ENCODE results near the gene DOC2A.

Gene DOC2A

DNA sequence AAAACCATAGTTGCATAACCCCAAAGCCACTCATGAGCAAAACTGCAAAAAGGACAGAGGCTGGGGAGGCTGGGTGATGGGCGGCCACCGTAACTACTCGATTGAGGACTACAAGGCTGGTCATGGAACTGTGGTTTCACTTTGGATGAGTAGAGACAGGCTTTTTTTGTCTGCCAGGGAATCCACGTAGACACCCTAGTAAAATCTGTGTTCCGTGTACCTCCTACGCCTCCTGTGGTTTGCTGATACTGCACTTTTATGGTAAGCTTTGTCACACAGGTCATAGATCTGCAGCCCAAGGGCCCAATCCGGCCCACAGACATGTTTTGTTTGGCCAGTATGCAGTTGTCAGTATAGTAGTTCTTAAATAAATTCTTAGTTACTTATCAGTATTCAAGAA is 22.4 kb upstream of the DOC2A start:
- no peaks in the 10 kb centered on the region for H3K9me3 ChIP-seq (ENCODE audit: low read length)
- no peak overlapping the region for H3K4me3 ChIP-seq (ENCODE audit: low read length)
- peaks cover 17% of the 10 kb centered on the region for H3K4me1 ChIP-seq (ENCODE audit: insufficient read depth, low read length)
- H3K27me3 ChIP-seq (ENCODE audit: insufficient read depth, low read length), result peaks cover 7% of the 10 kb centered on the region
- no peak overlapping the region for H2AFZ ChIP-seq (ENCODE audit: low read depth, low read length)
- no peaks in the 10 kb centered on the region for H3K36me3 ChIP-seq (ENCODE audit: insufficient read depth, low read length)

DNA sequence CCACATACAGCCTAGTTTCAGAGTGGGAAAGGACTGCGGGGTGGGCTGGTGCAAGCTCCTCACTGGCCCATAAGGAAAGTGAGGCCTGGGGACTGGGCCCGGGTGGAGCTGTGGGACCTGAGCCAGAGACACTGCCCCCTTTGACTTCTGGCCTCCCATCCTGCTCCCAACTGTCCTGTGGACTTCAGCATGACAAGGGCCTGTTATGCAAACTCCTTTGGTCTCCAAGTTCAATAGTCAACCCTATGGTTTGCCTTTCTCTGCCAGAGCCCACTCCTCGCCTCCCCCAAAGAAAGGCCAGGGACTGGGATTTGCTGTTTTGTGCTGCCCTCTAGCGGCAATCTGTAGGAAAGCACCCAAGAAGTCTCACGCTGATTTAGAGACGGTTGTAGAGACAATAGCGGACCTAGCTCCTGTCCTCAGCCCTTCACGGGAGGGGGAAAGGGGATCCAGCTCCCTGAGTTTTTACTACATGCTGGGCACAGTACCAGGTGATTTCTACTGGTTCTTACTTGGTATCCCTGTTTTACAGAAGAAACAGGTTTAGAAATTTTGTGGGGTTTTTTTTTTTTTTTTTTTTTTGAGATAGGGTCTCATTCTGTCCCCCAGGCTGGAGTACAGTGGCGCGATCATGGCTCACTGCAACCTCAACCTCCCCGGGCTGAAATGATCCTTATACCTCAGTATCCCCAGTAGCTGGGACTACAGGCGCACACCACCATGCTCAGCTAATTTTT is 21.4 kb upstream of the DOC2A start:
- H3K4me3 ChIP-seq (ENCODE audit: low read length), result no peak overlapping the region
- no peaks in the 10 kb centered on the region for H3K9me3 ChIP-seq (ENCODE audit: low read length)
- H3K4me1 ChIP-seq (ENCODE audit: insufficient read depth, low read length), result peaks cover 17% of the 10 kb centered on the region
- no peak overlapping the region for H2AFZ ChIP-seq (ENCODE audit: low read depth, low read length)
- H3K36me3 ChIP-seq (ENCODE audit: insufficient read depth, low read length), result no peaks in the 10 kb centered on the region
- peaks cover 7% of the 10 kb centered on the region for H3K27me3 ChIP-seq (ENCODE audit: insufficient read depth, low read length)

DNA sequence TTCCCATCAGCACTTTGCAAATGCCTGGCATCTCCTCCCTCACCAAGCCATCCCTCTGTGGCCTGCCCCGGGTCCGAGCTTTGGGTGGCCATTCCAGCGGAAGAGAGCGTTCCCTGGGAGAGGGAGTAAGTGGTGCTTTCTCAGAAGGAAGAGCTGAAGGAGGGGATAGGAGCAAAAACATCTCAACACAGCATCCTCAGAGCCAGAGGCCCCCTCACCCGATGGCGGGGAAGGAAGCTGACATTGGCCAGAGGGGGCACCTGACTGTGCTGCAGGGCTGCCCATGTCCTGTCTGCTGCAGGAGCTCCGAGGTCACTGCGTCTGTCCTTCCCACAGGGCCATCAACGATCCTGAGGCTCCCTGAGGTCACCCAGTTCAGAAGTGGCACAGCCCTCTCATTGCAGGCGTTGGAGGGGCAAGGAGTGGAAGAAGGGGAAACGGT is 20.7 kb upstream of the DOC2A start:
- H3K4me3 ChIP-seq (ENCODE audit: low read length), result peak overlapping the region; percentile 42

GRCh38 chr16:30030841-30031413 is 20.1 kb upstream of the DOC2A start, which contains the start of gene TLCD3B:
Gene TLCD3B (minus strand): TSS chr16:30031271. CDS start chr16:30030527, 744 bp downstream.
- Histone ChIP-seq H2AFZ (ENCODE audit: low read depth, low read length) (peak within 1 kb of the TSS; percentile 35), H3K9me3 (ENCODE audit: low read length) (no peaks in the 10 kb centered on the region), H3K4me3 (ENCODE audit: low read length) (peak within 1 kb of the TSS; percentile 42), H3K27me3 (ENCODE audit: insufficient read depth, low read length) (peaks cover 7% of the 10 kb centered on the region), H3K36me3 (ENCODE audit: insufficient read depth, low read length) (no peaks in the 10 kb centered on the region), H3K4me1 (ENCODE audit: insufficient read depth, low read length) (peaks cover 17% of the 10 kb centered on the region)

More for the DNA sequence above, 20.7 kb upstream of the DOC2A start:
- Histone ChIP-seq H2AFZ (ENCODE audit: low read depth, low read length) (peak overlapping the region; percentile 35), H3K4me1 (ENCODE audit: insufficient read depth, low read length) (peaks cover 17% of the 10 kb centered on the region), H3K9me3 (ENCODE audit: low read length) (no peaks in the 10 kb centered on the region), H3K27me3 (ENCODE audit: insufficient read depth, low read length) (peaks cover 7% of the 10 kb centered on the region), H3K36me3 (ENCODE audit: insufficient read depth, low read length) (no peaks in the 10 kb centered on the region)

- H3K36me3 ChIP-seq (ENCODE audit: insufficient read depth, low read length), result no peaks in the 10 kb centered on the region
- H3K9me3 ChIP-seq (ENCODE audit: low read length), result no peaks in the 10 kb centered on the region
- H3K4me3 ChIP-seq (ENCODE audit: low read length), result peak overlapping the region; percentile 42
- H3K27me3 ChIP-seq (ENCODE audit: insufficient read depth, low read length), result peaks cover 12% of the 10 kb centered on the region
- peaks cover 17% of the 10 kb centered on the region for H3K4me1 ChIP-seq (ENCODE audit: insufficient read depth, low read length)
- H2AFZ ChIP-seq (ENCODE audit: low read depth, low read length), result peak overlapping the region; percentile 31
Observed at GRCh38 chr16:30030011-30030685, 19.3 kb upstream of the DOC2A start.

DNA sequence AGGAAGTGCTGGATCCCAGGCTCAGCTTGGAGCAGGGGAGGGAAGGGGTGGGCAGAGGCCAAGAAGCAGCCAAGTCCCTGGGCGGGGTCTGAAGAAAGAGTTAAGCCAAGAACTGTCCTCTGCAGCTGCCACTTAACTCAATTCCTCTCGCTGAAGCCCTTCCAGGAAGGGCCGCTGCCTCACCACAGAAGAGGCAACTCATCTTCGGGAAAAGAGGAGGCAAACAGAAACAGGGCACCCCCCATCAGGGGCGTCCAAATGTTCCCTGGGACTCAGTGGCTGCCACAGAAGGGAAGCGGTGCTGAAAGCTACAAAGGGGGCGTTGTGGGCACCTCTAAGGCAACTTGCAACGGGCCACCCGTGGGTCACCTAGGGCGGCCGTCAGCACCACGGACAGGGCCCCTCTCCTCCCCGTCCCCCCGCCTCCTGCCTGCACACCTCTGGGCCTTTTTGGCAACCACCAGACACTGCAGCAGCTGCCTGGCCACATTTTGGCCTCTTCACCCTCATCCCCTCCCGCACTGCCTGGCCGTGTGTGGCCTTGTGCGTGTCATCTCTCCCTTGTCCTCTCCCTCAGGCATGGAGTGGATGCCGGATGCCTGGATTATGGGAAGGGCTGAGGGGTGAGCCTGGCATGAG is 17.7 kb upstream of the DOC2A start:
- Histone ChIP-seq H3K4me1 (ENCODE audit: insufficient read depth, low read length) (peaks cover 17% of the 10 kb centered on the region), H3K36me3 (ENCODE audit: insufficient read depth, low read length) (no peaks in the 10 kb centered on the region), H3K9me3 (ENCODE audit: low read length) (no peaks in the 10 kb centered on the region), H3K27me3 (ENCODE audit: insufficient read depth, low read length) (peaks cover 12% of the 10 kb centered on the region), H2AFZ (ENCODE audit: low read depth, low read length) (no peak overlapping the region), H3K4me3 (ENCODE audit: low read length) (no peak overlapping the region)

DNA sequence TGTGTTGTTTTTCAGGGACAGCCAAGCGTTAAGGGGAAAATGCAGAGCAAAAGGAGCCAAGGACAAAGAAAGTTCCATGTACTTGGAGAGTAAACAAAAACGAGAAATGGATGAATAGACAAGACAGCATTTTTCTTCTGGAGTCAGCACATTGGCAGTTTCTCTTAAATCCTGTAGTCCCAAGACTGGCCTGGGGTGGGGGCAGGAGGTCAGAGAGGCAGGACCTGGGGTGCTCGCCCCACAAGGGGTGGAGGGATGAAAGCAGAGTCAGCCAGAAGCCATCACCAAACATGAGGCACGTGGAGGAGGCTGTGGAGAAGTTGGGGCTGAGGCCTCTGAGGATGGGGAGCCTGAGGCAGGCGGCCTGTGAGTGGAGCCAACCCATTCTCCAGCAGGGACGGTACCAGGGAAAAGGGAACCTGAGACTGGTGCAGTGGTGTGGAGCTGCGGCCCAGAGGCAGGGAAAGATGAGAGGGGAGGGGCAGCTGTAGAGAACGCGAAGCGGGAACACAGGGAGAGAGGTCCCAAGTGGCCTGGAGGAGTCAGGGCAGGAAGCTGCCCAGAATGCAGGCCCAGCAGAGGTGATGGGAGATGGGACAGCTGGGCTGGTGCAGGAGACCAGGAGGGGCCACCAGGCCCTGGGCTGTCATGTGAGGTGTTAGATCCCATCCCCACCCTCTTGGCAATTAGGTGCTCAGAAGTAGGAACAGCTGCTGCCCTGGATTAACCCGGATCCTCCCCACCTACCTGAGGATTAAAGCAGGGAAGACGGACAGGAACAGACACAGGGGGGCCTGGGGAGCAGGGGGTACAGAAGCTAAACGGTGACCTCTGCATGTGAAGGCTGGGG is 17.0 kb upstream of the DOC2A start:
- Histone ChIP-seq H3K4me3 (ENCODE audit: low read length) (no peak overlapping the region), H3K4me1 (ENCODE audit: insufficient read depth, low read length) (peaks cover 17% of the 10 kb centered on the region), H2AFZ (ENCODE audit: low read depth, low read length) (no peak overlapping the region), H3K9me3 (ENCODE audit: low read length) (no peaks in the 10 kb centered on the region), H3K27me3 (ENCODE audit: insufficient read depth, low read length) (peaks cover 12% of the 10 kb centered on the region), H3K36me3 (ENCODE audit: insufficient read depth, low read length) (no peaks in the 10 kb centered on the region)

DNA sequence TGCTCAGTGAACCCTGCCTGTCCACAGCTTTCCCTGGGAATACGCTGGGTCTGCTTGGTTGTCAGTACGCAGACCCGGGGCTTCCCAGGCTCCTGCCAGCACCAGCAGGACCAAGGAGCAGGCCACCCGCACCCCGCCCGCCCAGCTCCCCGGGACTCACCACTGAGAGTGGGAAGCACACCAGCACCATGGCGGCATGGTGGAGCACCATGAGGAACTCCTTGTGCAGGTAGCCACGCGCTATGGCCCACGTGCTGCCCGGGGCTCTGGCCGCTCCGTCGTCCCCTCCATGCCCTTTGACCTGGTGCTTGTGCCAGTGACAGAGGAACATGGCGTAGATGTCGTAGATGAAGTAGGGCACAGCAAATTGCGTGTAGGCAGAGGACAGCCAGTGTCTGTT is 15.6 kb upstream of the DOC2A start:
- no peak overlapping the region for H3K4me3 ChIP-seq (ENCODE audit: low read length)
- H3K9me3 ChIP-seq (ENCODE audit: low read length), result no peaks in the 10 kb centered on the region
- peaks cover 8% of the 10 kb centered on the region for H3K4me1 ChIP-seq (ENCODE audit: insufficient read depth, low read length)
- no peak overlapping the region for H2AFZ ChIP-seq (ENCODE audit: low read depth, low read length)
- H3K27me3 ChIP-seq (ENCODE audit: insufficient read depth, low read length), result peaks cover 9% of the 10 kb centered on the region
- H3K36me3 ChIP-seq (ENCODE audit: insufficient read depth, low read length), result no peaks in the 10 kb centered on the region

GRCh38 chr16:30025574-30025973 is 14.7 kb upstream of the DOC2A start:
- Histone ChIP-seq H3K4me3 (ENCODE audit: low read length) (no peak overlapping the region), H2AFZ (ENCODE audit: low read depth, low read length) (no peak overlapping the region), H3K36me3 (ENCODE audit: insufficient read depth, low read length) (no peaks in the 10 kb centered on the region), H3K4me1 (ENCODE audit: insufficient read depth, low read length) (peaks cover 3% of the 10 kb centered on the region), H3K27me3 (ENCODE audit: insufficient read depth, low read length) (peaks cover 8% of the 10 kb centered on the region), H3K9me3 (ENCODE audit: low read length) (no peaks in the 10 kb centered on the region)

DNA sequence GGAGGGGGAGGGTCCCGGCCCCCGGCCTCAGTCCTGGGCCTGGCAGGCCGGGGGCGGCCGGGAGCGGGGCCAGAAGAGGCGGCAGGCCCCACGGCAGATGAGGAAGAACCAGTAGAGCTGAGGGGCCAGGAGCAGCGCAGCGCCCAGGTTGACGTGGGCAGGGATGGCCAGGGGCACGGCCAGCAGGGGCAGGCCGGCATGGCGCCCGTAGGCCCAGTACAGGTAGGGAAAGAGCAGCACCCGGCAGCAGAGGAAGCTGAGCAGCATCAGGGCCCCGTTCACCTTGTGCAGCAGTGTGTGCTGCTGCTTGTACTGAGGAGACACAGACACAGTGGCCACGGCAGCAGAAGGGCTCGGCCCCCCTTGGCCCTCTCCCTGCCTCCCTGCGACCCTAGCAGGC is 14.3 kb upstream of the DOC2A start:
- Histone ChIP-seq H3K27me3 (ENCODE audit: insufficient read depth, low read length) (peaks cover 8% of the 10 kb centered on the region), H3K9me3 (ENCODE audit: low read length) (no peaks in the 10 kb centered on the region), H3K4me3 (ENCODE audit: low read length) (no peak overlapping the region), H3K36me3 (ENCODE audit: insufficient read depth, low read length) (no peaks in the 10 kb centered on the region), H3K4me1 (ENCODE audit: insufficient read depth, low read length) (peaks cover under 1% of the 10 kb centered on the region), H2AFZ (ENCODE audit: low read depth, low read length) (no peak overlapping the region)

DNA sequence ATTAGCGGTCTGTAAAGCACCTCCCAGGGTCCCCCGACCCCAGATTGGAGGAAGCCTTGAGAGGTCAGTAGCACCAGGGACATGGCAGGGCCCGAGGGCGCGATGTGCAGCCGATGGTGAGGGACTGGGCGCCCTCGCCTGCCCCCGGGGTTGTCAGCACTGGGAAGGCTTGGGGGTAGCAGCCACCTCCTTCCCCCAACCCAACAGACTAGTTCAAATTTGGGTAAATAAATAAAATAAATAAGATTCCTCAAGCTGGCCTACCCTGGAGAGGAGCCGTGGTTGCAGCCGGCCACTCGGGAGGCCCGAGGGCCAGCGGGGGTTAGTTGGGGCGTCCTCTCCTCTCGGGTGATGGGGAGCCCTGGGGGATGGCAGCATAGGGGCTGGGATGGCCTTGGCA is 13.6 kb upstream of the DOC2A start:
- no peaks in the 10 kb centered on the region for H3K4me1 ChIP-seq (ENCODE audit: insufficient read depth, low read length)
- no peak overlapping the region for H3K4me3 ChIP-seq (ENCODE audit: low read length)
- H2AFZ ChIP-seq (ENCODE audit: low read depth, low read length), result no peak overlapping the region
- peaks cover 6% of the 10 kb centered on the region for H3K27me3 ChIP-seq (ENCODE audit: insufficient read depth, low read length)
- H3K36me3 ChIP-seq (ENCODE audit: insufficient read depth, low read length), result no peaks in the 10 kb centered on the region
- H3K9me3 ChIP-seq (ENCODE audit: low read length), result no peaks in the 10 kb centered on the region

- no peak overlapping the region for H2AFZ ChIP-seq (ENCODE audit: low read depth, low read length)
- H3K27me3 ChIP-seq (ENCODE audit: insufficient read depth, low read length), result peaks cover 5% of the 10 kb centered on the region
- no peak overlapping the region for H3K4me3 ChIP-seq (ENCODE audit: low read length)
- no peaks in the 10 kb centered on the region for H3K9me3 ChIP-seq (ENCODE audit: low read length)
- H3K36me3 ChIP-seq (ENCODE audit: insufficient read depth, low read length), result no peaks in the 10 kb centered on the region
- H3K4me1 ChIP-seq (ENCODE audit: insufficient read depth, low read length), result no peaks in the 10 kb centered on the region
Observed at GRCh38 chr16:30023586-30023985, 12.8 kb upstream of the DOC2A start.
